ENCODE data around the gene DKK2. TPM values are rescaled to one million over a fixed set of nuclear protein-coding genes. Genes with fewer than 3 reads are reported as not detected.
"Not testable (repeated sequence)": the region's sequence is repeated elsewhere in the genome, so short reads cannot be mapped to it uniquely, and the experiment has no call there.

Gene DKK2
- total RNA-seq, 1 donor from 2014 or later, result not detected

DNA sequence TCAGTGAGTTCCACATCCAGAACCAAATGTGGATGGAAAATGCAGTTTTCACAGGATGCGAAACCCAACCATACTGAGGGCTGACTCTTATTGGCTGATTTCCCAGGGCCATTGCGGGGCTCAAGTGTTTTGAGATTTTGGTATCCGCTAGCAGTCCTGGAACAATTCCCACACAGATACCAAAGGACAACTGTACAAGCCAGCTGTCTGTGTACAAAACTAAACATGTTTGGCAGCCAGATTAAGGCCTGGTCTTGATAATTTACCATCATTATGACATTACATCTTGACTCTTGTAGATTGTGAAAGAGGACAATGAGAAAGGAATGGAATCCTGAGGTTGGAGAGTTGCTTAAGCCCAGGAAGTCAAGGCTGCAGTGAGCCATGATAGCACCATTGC, 121.9 kb downstream of the DKK2 start:
- intact Hi-C loops (cut with micrococcal nuclease), result no loop called here

- intact Hi-C loops (cut with micrococcal nuclease), result no loop called here
These were observed 126.5 kb downstream of the DKK2 start for GRCh38 chr4:106909486-106910188.

- intact Hi-C loops (cut with micrococcal nuclease), result not testable (repeated sequence)
These were observed 128.1 kb downstream of the DKK2 start for GRCh38 chr4:106908049-106908448.

GRCh38 chr4:106907216-106907615, 128.9 kb downstream of the DKK2 start:
- intact Hi-C loops (cut with micrococcal nuclease), result no loop called here

GRCh38 chr4:106906728-106907127, 129.4 kb downstream of the DKK2 start:
- intact Hi-C loops (cut with micrococcal nuclease), result no loop called here

- intact Hi-C loops (cut with micrococcal nuclease), result loop anchor here (1.0 to 10.0 kb wide), 5 partner anchors 529 to 1754 kb away; partner anchors contain the start of gene TET2
These were observed 137.4 kb downstream of the DKK2 start for GRCh38 chr4:106898621-106899230.

DNA sequence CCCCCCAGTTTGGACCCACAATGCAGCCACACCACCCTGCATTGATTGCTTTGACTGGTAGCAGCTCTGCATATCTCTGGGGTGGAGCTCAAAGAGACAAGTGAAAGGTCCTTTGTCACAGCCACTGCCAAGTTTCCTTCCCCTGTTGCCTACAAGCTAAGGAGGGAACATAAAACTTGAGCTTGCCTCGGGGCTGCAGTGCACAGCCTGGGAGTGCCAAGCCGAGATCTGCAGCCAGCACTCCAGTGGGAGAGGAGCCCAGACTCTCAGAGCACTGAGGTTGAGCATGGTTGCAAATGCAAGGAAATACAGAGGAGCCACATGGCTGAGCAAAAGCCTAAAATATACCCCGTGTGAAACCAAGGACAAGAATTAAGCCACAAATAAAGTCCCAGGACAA, 142.2 kb downstream of the DKK2 start:
- intact Hi-C loops (cut with micrococcal nuclease), result loop anchor here (10.0 kb wide), 1 partner anchor 1749 kb away; the partner anchor contains the start of gene TET2

GRCh38 chr4:106893395-106893881, 142.7 kb downstream of the DKK2 start:
- intact Hi-C loops (cut with micrococcal nuclease), result loop anchor here (10.0 kb wide), 1 partner anchor 1749 kb away; the partner anchor contains the start of gene TET2

DNA sequence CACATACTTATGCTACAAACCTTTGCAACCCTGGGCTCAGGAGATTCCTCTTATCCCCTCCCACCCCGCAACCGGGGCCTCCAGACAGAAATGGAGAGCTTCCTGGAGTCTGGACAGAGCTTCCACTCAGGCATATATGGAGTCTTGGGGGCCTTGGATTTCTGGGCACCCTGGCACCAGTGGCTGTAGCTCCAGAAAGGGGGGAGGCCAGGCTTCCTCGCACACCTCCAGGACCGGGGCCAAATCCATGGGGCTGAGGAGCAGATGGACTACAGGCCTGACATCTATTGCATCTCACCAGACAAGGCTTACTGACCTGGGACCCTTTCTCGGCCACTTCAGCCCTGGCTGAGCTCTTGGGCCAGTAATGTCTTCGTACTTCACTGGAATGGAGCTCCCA, 143.3 kb downstream of the DKK2 start:
- intact Hi-C loops (cut with micrococcal nuclease), result loop anchor here (10.0 kb wide), 1 partner anchor 1748 kb away; the partner anchor contains the start of gene TET2

- intact Hi-C loops (cut with micrococcal nuclease), result no loop called here
These were observed 160.8 kb downstream of the DKK2 start for GRCh38 chr4:106875340-106875739.

All from T-helper 1 cell treated with Interleukin-12 subunit alpha and Interleukin-12 subunit beta and Interleukin-4 antibody, amounts not matched to agents 30 ng/mL and 1 ng/mL, for 36 hours (primary cell).